ENCODE results near the gene ZKSCAN8. TPM values are rescaled to one million over a fixed set of nuclear protein-coding genes. Genes with fewer than 3 reads are reported as not detected.

ZKSCAN8 gene
- total RNA-seq, 1 donor from 2014 or later, result 17.7 TPM

- DNase-seq, result no peak
- no peaks in the 10 kb centered on the region for H3K27me3 Mint-ChIP-seq
- H3K27ac Mint-ChIP-seq, result peak overlapping the region; percentile 83
- no peaks in the 10 kb centered on the region for H3K9me3 Mint-ChIP-seq
- H3K4me3 Mint-ChIP-seq, result peak overlapping the region; percentile 95
- H3K36me3 Mint-ChIP-seq (ENCODE audit: low read depth), result peaks cover 49% of the 10 kb centered on the region
- H3K4me1 Mint-ChIP-seq, result peaks cover 50% of the 10 kb centered on the region
- intact Hi-C loops (cut with micrococcal nuclease), result loop anchor here (1.0 to 5.0 kb wide), 5 partner anchors 12 to 648 kb away; partner anchors contain the start of genes ZKSCAN4, ZKSCAN8 and ZSCAN26
Observed at GRCh38 chr6:28124971-28125353, 16.7 kb upstream of the ZKSCAN8 start.

- peaks cover 48% of the 10 kb centered on the region for H3K36me3 Mint-ChIP-seq (ENCODE audit: low read depth)
- no peaks in the 10 kb centered on the region for H3K9me3 Mint-ChIP-seq
- H3K4me3 Mint-ChIP-seq, result peak overlapping the region; percentile 95
- peak; percentile 60 for DNase-seq
- H3K4me1 Mint-ChIP-seq, result peaks cover 50% of the 10 kb centered on the region
- intact Hi-C loops (cut with micrococcal nuclease), result loop anchor here (2.0 kb wide), 1 partner anchor 141 kb away; the partner anchor contains the start of gene ZSCAN26
- H3K27ac Mint-ChIP-seq, result peak overlapping the region; percentile 83
- H3K27me3 Mint-ChIP-seq, result no peaks in the 10 kb centered on the region
Observed at GRCh38 chr6:28125401-28125800, 16.3 kb upstream of the ZKSCAN8 start.

- peak; percentile 74 for DNase-seq
- Mint-ChIP-seq H3K27me3 (no peaks in the 10 kb centered on the region), H3K27ac (no peak overlapping the region), H3K4me1 (peaks cover 51% of the 10 kb centered on the region), H3K36me3 (ENCODE audit: low read depth) (peaks cover 33% of the 10 kb centered on the region), H3K4me3 (no peak overlapping the region), H3K9me3 (no peaks in the 10 kb centered on the region)
- intact Hi-C loops (cut with micrococcal nuclease), result loop anchor here (1.0 to 10.0 kb wide), 2 partner anchors 222 to 239 kb away; a partner anchor contains a TSS
Observed at GRCh38 chr6:28134015-28134414, 7.7 kb upstream of the ZKSCAN8 start.

- peaks cover 46% of the 10 kb centered on the region for H3K4me1 Mint-ChIP-seq
Observed at GRCh38 chr6:28134716-28135115, 7.0 kb upstream of the ZKSCAN8 start.

GRCh38 chr6:28135393-28135792 lies 6.3 kb upstream of the ZKSCAN8 start:
- Mint-ChIP-seq H3K9me3 (no peaks in the 10 kb centered on the region), H3K4me3 (peak overlapping the region; percentile 93), H3K27ac (peak overlapping the region; percentile 94), H3K4me1 (peaks cover 50% of the 10 kb centered on the region), H3K36me3 (ENCODE audit: low read depth) (peaks cover 21% of the 10 kb centered on the region), H3K27me3 (no peaks in the 10 kb centered on the region)
- intact Hi-C loops (cut with micrococcal nuclease), result loop anchor here (5.0 to 10.0 kb wide), 4 partner anchors 87 to 262 kb away; partner anchors contain the start of genes ZSCAN12 and ZSCAN26
- no peak for DNase-seq

More at GRCh38 chr6:28134716-28135115, 7.0 kb upstream of the ZKSCAN8 start:
- Mint-ChIP-seq H3K9me3 (no peaks in the 10 kb centered on the region), H3K36me3 (ENCODE audit: low read depth) (peaks cover 26% of the 10 kb centered on the region), H3K4me3 (no peak overlapping the region), H3K27me3 (no peaks in the 10 kb centered on the region), H3K27ac (no peak overlapping the region)
- intact Hi-C loops (cut with micrococcal nuclease), result loop anchor here (1.0 to 10.0 kb wide), 5 partner anchors 88 to 263 kb away; partner anchors contain the start of genes ZSCAN12 and ZSCAN26
- DNase-seq, result no peak

- Mint-ChIP-seq H3K36me3 (ENCODE audit: low read depth) (peaks cover 14% of the 10 kb centered on the region), H3K4me1 (peaks cover 58% of the 10 kb centered on the region), H3K27ac (peak overlapping the region; percentile 94), H3K4me3 (peak overlapping the region; percentile 93), H3K9me3 (no peaks in the 10 kb centered on the region), H3K27me3 (no peaks in the 10 kb centered on the region)
- intact Hi-C loops (cut with micrococcal nuclease), result loop anchor here (1.0 to 10.0 kb wide), 7 partner anchors 13 to 260 kb away; partner anchors contain the start of genes ZNF165, ZSCAN12, ZSCAN16 and ZSCAN26
- DNase-seq, result peak; percentile 92
Observed at GRCh38 chr6:28136585-28137504, 4.8 kb upstream of the ZKSCAN8 start.

GRCh38 chr6:28137505-28137981 lies 4.1 kb upstream of the ZKSCAN8 start:
- peak; percentile 72 for DNase-seq
- Mint-ChIP-seq H3K9me3 (no peaks in the 10 kb centered on the region), H3K36me3 (ENCODE audit: low read depth) (peaks cover 14% of the 10 kb centered on the region), H3K4me1 (peaks cover 58% of the 10 kb centered on the region), H3K27ac (peak overlapping the region; percentile 94), H3K27me3 (no peaks in the 10 kb centered on the region), H3K4me3 (peak overlapping the region; percentile 93)
- intact Hi-C loops (cut with micrococcal nuclease), result loop anchor here (1.0 to 10.0 kb wide), 7 partner anchors 13 to 260 kb away; partner anchors contain the start of genes ZNF165, ZSCAN12, ZSCAN16 and ZSCAN26

GRCh38 chr6:28139860-28140543 lies 1.7 kb upstream of the ZKSCAN8 start:
- H3K4me3 Mint-ChIP-seq, result peak overlapping the region; percentile 97
- peak overlapping the region; percentile 77 for H3K27ac Mint-ChIP-seq
- H3K4me1 Mint-ChIP-seq, result peaks cover 46% of the 10 kb centered on the region
- intact Hi-C loops (cut with micrococcal nuclease), result loop anchor here (5.0 to 10.0 kb wide), 5 partner anchors 72 to 257 kb away; partner anchors contain the start of genes ZSCAN12 and ZSCAN26
- peak; percentile 73 for DNase-seq
- no peaks in the 10 kb centered on the region for H3K27me3 Mint-ChIP-seq
- H3K9me3 Mint-ChIP-seq, result no peaks in the 10 kb centered on the region
- peaks cover 12% of the 10 kb centered on the region for H3K36me3 Mint-ChIP-seq (ENCODE audit: low read depth)

GRCh38 chr6:28140616-28141015 lies 1.1 kb upstream of the ZKSCAN8 start:
- Mint-ChIP-seq H3K4me3 (peak overlapping the region; percentile 97), H3K27me3 (no peaks in the 10 kb centered on the region), H3K27ac (peak overlapping the region; percentile 77), H3K36me3 (ENCODE audit: low read depth) (peaks cover 18% of the 10 kb centered on the region), H3K4me1 (peaks cover 45% of the 10 kb centered on the region), H3K9me3 (no peaks in the 10 kb centered on the region)
- intact Hi-C loops (cut with micrococcal nuclease), result loop anchor here (1.0 to 5.0 kb wide), 4 partner anchors 16 to 112 kb away; partner anchors contain the start of genes ZKSCAN4 and ZSCAN16
- DNase-seq, result no peak

GRCh38 chr6:28142446-28142845 lies 763 bp downstream of the ZKSCAN8 start:
- peaks cover 28% of the 10 kb centered on the region for H3K36me3 Mint-ChIP-seq (ENCODE audit: low read depth)
- H3K27me3 Mint-ChIP-seq, result no peaks in the 10 kb centered on the region
- intact Hi-C loops (cut with micrococcal nuclease), result loop anchor here (5.0 kb wide), 1 partner anchor 70 kb away; no protein-coding TSS in a partner anchor
- peak overlapping the region; percentile 90 for H3K27ac Mint-ChIP-seq
- no peaks in the 10 kb centered on the region for H3K9me3 Mint-ChIP-seq
- DNase-seq, result no peak
- peaks cover 39% of the 10 kb centered on the region for H3K4me1 Mint-ChIP-seq
- peak overlapping the region; percentile 97 for H3K4me3 Mint-ChIP-seq

GRCh38 chr6:28145231-28145630 lies 3.5 kb downstream of the ZKSCAN8 start:
- no peak for DNase-seq
- H3K27ac Mint-ChIP-seq, result no peak overlapping the region
- no peaks in the 10 kb centered on the region for H3K9me3 Mint-ChIP-seq
- peaks cover 51% of the 10 kb centered on the region for H3K36me3 Mint-ChIP-seq (ENCODE audit: low read depth)
- intact Hi-C loops (cut with micrococcal nuclease), result no loop called here
- no peaks in the 10 kb centered on the region for H3K27me3 Mint-ChIP-seq
- peaks cover 33% of the 10 kb centered on the region for H3K4me1 Mint-ChIP-seq
- no peak overlapping the region for H3K4me3 Mint-ChIP-seq

- H3K27ac Mint-ChIP-seq, result no peak overlapping the region
- no peaks in the 10 kb centered on the region for H3K27me3 Mint-ChIP-seq
- intact Hi-C loops (cut with micrococcal nuclease), result no loop called here
- H3K4me3 Mint-ChIP-seq, result no peak overlapping the region
- peaks cover 8% of the 10 kb centered on the region for H3K4me1 Mint-ChIP-seq
- peaks cover 93% of the 10 kb centered on the region for H3K36me3 Mint-ChIP-seq (ENCODE audit: low read depth)
- no peak for DNase-seq
- peaks cover 50% of the 10 kb centered on the region for H3K9me3 Mint-ChIP-seq
Observed at GRCh38 chr6:28152531-28152930, 10.8 kb downstream of the ZKSCAN8 start.

- intact Hi-C loops (cut with micrococcal nuclease), result no loop called here
- no peak overlapping the region for H3K4me3 Mint-ChIP-seq
Observed at GRCh38 chr6:28153546-28153945, 11.9 kb downstream of the ZKSCAN8 start.

More at GRCh38 chr6:28153546-28153945, 11.9 kb downstream of the ZKSCAN8 start:
- no peak for DNase-seq
- H3K27me3 Mint-ChIP-seq, result no peaks in the 10 kb centered on the region
- peaks cover 93% of the 10 kb centered on the region for H3K36me3 Mint-ChIP-seq (ENCODE audit: low read depth)
- H3K27ac Mint-ChIP-seq, result no peak overlapping the region
- peaks cover 4% of the 10 kb centered on the region for H3K4me1 Mint-ChIP-seq
- H3K9me3 Mint-ChIP-seq, result peaks cover 56% of the 10 kb centered on the region

All from activated CD4-positive, alpha-beta T cell treated with anti-CD3 and anti-CD28 coated beads, Interleukin-2, amount 10 ng/mL, durations not matched to agents 24 days and 14 days (primary cell).